ENCODE measurements around the gene CTTNBP2.

GRCh38 chr7:117707080-117707479 lies 166.2 kb downstream of the CTTNBP2 start:
- TF ChIP-seq POLR2A (IDR thresholded peaks at IDR 0.05) (no peak), CTCF (IDR thresholded peaks at IDR 0.05) (no peak), POLR2AphosphoS5 (IDR thresholded peaks at IDR 0.05; ENCODE audit: insufficient read depth in 1 of 2, low read depth in 1 of 2) (no peak)
